Esophagus squamous epithelium (tissue), 4 donors: Measurements from ENCODE around the gene PTGES3.

Source experiments
- CTCF ChIP-seq, 6 experiments: fragments of 450-650 bp in 4 of 6; fragments of 200-600 bp in 2 of 6; sonication (generic) in 2 of 6; IDR thresholded peaks; one replicate each; pipeline ENCODE4 v1.5.1; 2016 to 2019; ENCODE audit warnings: antibody characterized with exemption in 6 of 6, mild to moderate bottlenecking in 4 of 6, moderate library complexity in 4 of 6
- POLR2A ChIP-seq, 4 donors: fragments of 450-650 bp; IDR thresholded peaks; one replicate each; pipeline ENCODE4 v1.6.1; 2017; ENCODE audit warnings: antibody characterized with exemption in 4 of 4, mild to moderate bottlenecking in 4 of 4, moderate library complexity in 3 of 4

GRCh38 chr12:56634242-56634836 is 53.7 kb downstream of the PTGES3 start:
- TF ChIP-seq CTCF (IDR thresholded peaks at IDR 0.05) (no peak), POLR2A (IDR thresholded peaks at IDR 0.05) (peak in 2 of 4 donors; percentile 5 to 39)
